BLaER1 (cell line): ENCODE measurements around the gene TRAF3.

Experiments
- H3K27ac ChIP-seq: shearing (Covaris generic); formaldehyde crosslinking; 2 replicates; pipeline ENCODE4 v1.8.1; 2022
- H3K27me3 ChIP-seq: shearing (Covaris generic); formaldehyde crosslinking; 2 replicates; pipeline ENCODE4 v1.8.1; 2022
- H3K36me3 ChIP-seq: shearing (Covaris generic); formaldehyde crosslinking; 2 replicates; pipeline ENCODE4 v1.8.1; 2022
- H3K4me1 ChIP-seq: shearing (Covaris generic); formaldehyde crosslinking; 2 replicates; pipeline ENCODE4 v1.8.1; 2022
- H3K4me2 ChIP-seq: shearing (Covaris generic); formaldehyde crosslinking; 2 replicates; pipeline ENCODE4 v1.8.1; 2022
- H3K4me3 ChIP-seq: shearing (Covaris generic); formaldehyde crosslinking; 2 replicates; pipeline ENCODE4 v1.8.1; 2022
- H3K9ac ChIP-seq: shearing (Covaris generic); formaldehyde crosslinking; 2 replicates; pipeline ENCODE4 v1.8.1; 2022
- H3K9me3 ChIP-seq: shearing (Covaris generic); formaldehyde crosslinking; 2 replicates; pipeline ENCODE4 v1.8.1; 2022
- H4K20me1 ChIP-seq: shearing (Covaris generic); formaldehyde crosslinking; 2 replicates; pipeline ENCODE4 v1.8.1; 2022
- Cebpa-rat ChIP-seq: shearing (Covaris generic); IDR thresholded peaks from 2 replicates; pipeline ENCODE4 v1.8.1; 2022

Gene TRAF3

DNA sequence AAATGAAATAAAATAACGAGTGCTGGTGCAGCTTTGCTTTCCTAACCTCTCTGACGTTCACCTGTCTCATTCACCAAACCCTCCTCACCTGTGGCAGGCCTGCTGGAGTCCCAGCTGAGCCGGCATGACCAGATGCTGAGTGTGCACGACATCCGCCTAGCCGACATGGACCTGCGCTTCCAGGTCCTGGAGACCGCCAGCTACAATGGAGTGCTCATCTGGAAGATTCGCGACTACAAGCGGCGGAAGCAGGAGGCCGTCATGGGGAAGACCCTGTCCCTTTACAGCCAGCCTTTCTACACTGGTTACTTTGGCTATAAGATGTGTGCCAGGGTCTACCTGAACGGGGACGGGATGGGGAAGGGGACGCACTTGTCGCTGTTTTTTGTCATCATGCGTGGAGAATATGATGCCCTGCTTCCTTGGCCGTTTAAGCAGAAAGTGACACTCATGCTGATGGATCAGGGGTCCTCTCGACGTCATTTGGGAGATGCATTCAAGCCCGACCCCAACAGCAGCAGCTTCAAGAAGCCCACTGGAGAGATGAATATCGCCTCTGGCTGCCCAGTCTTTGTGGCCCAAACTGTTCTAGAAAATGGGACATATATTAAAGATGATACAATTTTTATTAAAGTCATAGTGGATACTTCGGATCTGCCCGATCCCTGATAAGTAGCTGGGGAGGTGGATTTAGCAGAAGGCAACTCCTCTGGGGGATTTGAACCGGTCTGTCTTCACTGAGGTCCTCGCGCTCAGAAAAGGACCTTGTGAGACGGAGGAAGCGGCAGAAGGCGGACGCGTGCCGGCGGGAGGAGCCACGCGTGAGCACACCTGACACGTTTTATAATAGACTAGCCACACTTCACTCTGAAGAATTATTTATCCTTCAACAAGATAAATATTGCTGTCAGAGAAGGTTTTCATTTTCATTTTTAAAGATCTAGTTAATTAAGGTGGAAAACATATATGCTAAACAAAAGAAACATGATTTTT is 128.2 kb downstream of the TRAF3 start:
- no peaks in the 10 kb centered on the region; the same call in 1 of the 2 replicates for H3K9me3 ChIP-seq
- no peak for TF ChIP-seq Cebpa-rat
- no peak overlapping the region for H3K4me3 ChIP-seq
- H3K27me3 ChIP-seq: no peaks in the 10 kb centered on the region
- H3K36me3 ChIP-seq: peaks cover 53% of the 10 kb centered on the region
- peaks cover 46% of the 10 kb centered on the region for H4K20me1 ChIP-seq
- H3K4me1 ChIP-seq: peaks cover 62% of the 10 kb centered on the region
- no peak overlapping the region for H3K9ac ChIP-seq
- no peak overlapping the region for H3K4me2 ChIP-seq
- H3K27ac ChIP-seq: no peak overlapping the region

DNA sequence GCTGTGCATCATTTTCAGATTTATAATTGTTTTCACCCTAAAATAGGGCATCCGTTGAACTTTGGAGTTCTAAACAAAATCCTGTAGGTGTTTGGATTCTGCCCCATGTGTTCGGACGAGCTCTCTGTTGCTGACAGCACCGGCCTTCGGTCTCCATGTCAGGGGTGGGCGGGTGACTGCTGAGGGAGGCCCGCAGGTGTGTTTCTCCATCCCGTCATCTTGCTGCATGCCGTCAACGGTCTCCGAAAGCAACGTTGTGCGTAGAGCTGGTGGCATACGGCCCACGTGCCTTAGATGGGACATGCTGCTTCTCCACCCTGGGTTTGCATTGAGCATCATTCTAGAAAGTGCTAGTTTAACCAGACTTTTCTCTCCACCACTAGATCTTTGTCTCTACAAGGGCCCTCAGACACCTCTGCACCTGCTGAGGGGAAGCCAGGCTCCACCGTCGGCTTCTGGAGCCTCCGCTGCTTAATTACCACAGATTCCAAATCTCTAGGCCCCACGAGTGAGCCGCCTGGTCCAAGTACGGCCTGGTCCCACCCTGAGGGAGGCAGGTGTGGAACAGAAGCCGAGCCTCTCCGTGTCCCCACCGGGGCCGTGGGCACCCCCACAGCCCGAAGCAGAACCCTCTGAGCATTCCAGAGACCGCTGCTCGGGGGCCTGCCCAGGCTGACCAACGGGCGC is 129.5 kb downstream of the TRAF3 start:
- no peak overlapping the region for H3K4me3 ChIP-seq
- H3K36me3 ChIP-seq: peaks cover 48% of the 10 kb centered on the region
- H3K27ac ChIP-seq: no peak overlapping the region
- no peaks in the 10 kb centered on the region; the same call in 1 of the 2 replicates for H3K9me3 ChIP-seq
- H3K4me1 ChIP-seq: peaks cover 49% of the 10 kb centered on the region
- no peak for TF ChIP-seq Cebpa-rat
- H3K27me3 ChIP-seq: no peaks in the 10 kb centered on the region
- H3K9ac ChIP-seq: no peak overlapping the region
- H4K20me1 ChIP-seq: peaks cover 37% of the 10 kb centered on the region
- peak overlapping the region; percentile 86 for H3K4me2 ChIP-seq

DNA sequence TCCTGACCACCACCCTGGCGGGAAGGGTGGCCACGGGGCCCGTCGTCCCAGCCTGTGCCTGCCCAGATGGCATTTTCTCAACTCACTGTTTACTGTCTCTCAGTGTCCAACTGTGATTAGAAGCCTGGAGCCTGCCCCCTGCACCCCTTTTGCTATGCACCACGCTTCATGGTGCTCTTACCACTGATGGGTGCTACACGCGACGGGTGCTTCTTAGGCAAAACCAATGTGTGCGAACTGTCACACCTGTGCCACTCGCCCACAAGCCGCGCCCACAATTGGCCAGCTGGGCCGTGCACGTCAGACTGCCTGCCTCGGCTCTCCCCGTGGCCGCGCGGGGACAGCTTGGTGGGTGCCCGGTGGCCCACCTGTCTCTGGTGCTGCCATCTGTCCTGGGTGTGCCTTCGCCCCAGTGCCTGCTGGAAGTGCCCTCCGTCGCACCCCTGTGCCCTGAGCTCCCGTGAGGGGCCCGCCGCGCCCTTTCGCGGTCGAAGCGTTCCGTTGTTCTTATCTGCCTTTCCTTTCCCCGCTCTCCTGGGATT is 130.1 kb downstream of the TRAF3 start:
- TF ChIP-seq Cebpa-rat: no peak
- H3K9me3 ChIP-seq: no peaks in the 10 kb centered on the region; the same call in 1 of the 2 replicates
- peaks cover 31% of the 10 kb centered on the region for H4K20me1 ChIP-seq
- H3K4me1 ChIP-seq: peaks cover 43% of the 10 kb centered on the region
- no peaks in the 10 kb centered on the region for H3K27me3 ChIP-seq
- H3K4me3 ChIP-seq: 0 out of 2 replicates have a peak overlapping the region, but pooled peaks have one; percentile 2
- H3K4me2 ChIP-seq: peak overlapping the region; percentile 86
- H3K27ac ChIP-seq: no peak overlapping the region
- peaks cover 51% of the 10 kb centered on the region for H3K36me3 ChIP-seq
- peak overlapping the region; percentile 34; the same call in 1 of the 2 replicates for H3K9ac ChIP-seq

DNA sequence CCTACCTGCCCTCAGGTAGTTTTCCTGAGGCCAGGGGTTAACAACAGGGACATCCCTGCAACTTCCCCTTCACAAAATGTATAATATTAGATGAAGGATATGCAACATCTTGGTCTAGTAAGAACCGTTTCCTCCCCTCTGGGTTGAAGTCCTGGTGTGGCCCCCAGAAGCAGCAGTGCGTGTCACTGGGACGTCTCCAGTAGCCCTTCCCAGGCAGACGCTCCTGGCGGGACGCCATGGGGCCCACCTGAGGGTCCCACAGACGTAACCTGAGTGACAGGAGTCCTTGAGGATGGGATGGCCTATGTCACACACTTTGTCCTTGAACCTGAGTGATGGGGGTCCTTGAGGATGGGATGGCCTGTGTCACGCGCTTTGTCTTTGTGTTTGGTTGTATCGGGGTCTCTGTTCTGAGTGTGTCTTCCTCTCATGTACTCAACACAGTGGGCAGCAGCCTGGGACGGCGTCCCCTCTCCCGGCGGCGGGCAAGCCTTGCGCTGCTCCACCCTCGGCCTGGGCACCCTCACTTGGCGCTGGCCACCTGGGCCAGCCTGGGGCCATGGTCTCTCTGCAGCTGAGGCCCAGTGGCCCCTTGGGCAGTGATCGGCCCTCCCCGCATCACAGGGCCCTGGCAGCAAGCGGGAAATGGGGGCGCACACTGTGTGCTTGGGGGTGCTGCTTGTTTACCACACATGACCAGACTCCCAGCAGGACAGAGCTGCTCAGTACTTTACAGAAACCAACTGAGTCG is 130.9 kb downstream of the TRAF3 start:
- Histone ChIP-seq H3K27me3 (no peaks in the 10 kb centered on the region), H3K4me2 (peak overlapping the region; percentile 86), H3K27ac (peak overlapping the region; percentile 56; the same call in 1 of the 2 replicates), H3K9me3 (no peaks in the 10 kb centered on the region; the same call in 1 of the 2 replicates), H3K4me1 (peaks cover 38% of the 10 kb centered on the region), H3K4me3 (0 out of 2 replicates have a peak overlapping the region, but pooled peaks have one; percentile 2), H4K20me1 (peaks cover 28% of the 10 kb centered on the region), H3K36me3 (peaks cover 45% of the 10 kb centered on the region), H3K9ac (0 out of 2 replicates have a peak overlapping the region, but pooled peaks have one; percentile 34)
- TF ChIP-seq Cebpa-rat: no peak

DNA sequence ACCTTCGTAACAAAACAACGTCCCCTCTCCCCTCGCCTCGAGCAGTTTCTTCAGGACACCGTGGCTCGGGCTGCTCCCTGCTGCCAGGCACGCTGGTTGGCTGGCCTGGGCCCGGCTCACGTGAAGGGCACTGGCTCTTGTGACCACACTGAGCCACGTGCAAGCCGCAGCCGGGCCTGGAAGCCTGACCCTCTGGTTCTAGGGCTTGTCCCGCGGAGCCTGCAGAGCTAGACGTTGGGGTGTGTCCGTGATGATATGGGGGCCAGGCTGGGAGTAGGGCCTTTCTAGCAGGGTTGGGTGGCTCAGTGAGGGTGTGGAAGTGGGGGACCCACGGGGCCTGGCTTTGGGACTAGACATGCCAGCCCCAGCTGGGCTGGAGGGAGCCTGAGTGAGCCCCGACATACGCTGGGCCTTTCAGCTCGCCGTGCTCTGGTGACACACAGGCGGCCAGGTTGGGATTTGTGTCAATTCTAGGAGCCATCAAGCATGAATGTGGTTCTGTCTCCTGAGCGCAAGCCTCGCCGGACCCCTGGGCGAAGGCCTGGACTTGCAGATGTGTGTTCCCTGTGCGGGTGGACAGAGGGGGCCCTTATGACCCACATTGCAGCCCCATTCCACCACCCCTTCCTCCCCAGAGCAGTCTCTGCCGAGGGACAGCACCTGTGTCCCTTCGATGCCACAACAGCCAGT is 131.7 kb downstream of the TRAF3 start:
- TF ChIP-seq Cebpa-rat: no peak
- peaks cover 37% of the 10 kb centered on the region for H3K36me3 ChIP-seq
- no peak overlapping the region for H3K4me3 ChIP-seq
- H3K27ac ChIP-seq: peak overlapping the region; percentile 56
- no peaks in the 10 kb centered on the region; the same call in 1 of the 2 replicates for H3K9me3 ChIP-seq
- H4K20me1 ChIP-seq: peaks cover 28% of the 10 kb centered on the region
- H3K4me2 ChIP-seq: peak overlapping the region; percentile 86
- H3K9ac ChIP-seq: 0 out of 2 replicates have a peak overlapping the region, but pooled peaks have one; percentile 10
- H3K4me1 ChIP-seq: peaks cover 45% of the 10 kb centered on the region
- no peaks in the 10 kb centered on the region for H3K27me3 ChIP-seq

DNA sequence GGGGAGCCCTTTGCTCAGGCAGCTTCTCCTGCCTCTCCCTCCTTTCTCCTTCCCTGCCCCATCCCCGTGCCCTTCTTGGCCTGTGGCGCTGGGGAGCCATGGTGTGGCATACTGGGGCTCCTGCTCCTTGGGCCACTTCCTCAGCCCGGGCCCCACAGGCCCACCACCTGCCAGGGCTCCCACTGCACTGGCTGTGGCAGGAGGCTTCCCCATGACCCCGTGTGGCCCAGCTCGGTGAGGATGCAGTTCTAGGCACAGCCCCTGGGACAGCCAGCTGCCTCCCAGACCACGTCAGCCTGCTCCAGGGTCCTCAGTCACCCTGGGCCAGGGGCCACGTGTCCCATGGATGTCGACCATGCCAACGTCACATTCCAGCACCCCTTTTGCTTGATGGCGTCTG is 132.2 kb downstream of the TRAF3 start:
- peaks cover 51% of the 10 kb centered on the region for H3K4me1 ChIP-seq
- no peaks in the 10 kb centered on the region; the same call in 1 of the 2 replicates for H3K9me3 ChIP-seq
- 0 out of 2 replicates have a peak overlapping the region, but pooled peaks have one; percentile 10 for H3K9ac ChIP-seq
- no peak overlapping the region for H3K4me3 ChIP-seq
- H4K20me1 ChIP-seq: peaks cover 31% of the 10 kb centered on the region
- no peak for TF ChIP-seq Cebpa-rat
- H3K27ac ChIP-seq: peak overlapping the region; percentile 56
- peaks cover 31% of the 10 kb centered on the region for H3K36me3 ChIP-seq
- no peaks in the 10 kb centered on the region for H3K27me3 ChIP-seq
- peak overlapping the region; percentile 86 for H3K4me2 ChIP-seq

DNA sequence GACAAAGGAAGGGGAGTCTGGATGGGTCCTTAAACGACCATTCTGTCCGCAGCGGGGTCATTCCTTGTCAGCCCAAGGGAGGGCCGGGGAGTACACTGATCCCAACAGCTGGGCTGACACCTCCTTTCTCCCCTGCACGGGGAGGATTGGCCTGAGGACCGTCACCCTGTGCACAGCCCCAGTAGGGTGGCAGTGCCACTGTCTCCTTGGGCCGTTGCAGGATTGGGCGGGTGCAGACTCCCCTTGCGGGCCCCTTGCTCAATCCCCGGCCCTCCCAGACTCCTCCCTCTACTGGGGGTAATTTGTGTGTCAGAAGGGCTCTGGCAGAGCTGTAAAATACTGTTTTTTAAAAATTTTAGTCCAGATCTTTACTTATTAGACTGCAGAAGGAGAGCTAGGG is 132.7 kb downstream of the TRAF3 start:
- Histone ChIP-seq H3K36me3 (peaks cover 28% of the 10 kb centered on the region), H3K9me3 (no peaks in the 10 kb centered on the region; the same call in 1 of the 2 replicates)

DNA sequence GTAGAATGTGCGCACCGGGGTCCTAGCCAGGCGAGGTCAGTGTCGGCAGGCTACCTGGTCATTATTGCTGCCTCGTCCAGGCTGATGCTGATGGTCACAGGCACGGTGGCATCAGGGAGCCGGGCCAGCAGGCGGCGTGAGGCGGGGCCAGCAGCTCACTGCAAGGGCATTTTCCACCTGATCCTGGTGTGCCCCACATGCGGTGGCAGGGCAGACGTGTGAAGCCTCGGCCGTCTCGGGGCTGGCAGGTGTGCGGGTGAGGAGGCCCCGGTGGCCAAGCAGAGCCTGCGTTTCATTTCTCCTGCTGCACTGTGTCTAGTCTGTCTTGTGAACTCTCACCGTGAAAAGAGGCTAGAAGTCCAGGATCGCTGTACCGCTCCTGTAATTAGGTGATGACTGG is 133.2 kb downstream of the TRAF3 start:
- Histone ChIP-seq H3K36me3 (peaks cover 23% of the 10 kb centered on the region), H3K4me1 (peaks cover 59% of the 10 kb centered on the region), H4K20me1 (peaks cover 35% of the 10 kb centered on the region), H3K27ac (no peak overlapping the region), H3K9ac (no peak overlapping the region), H3K9me3 (no peaks in the 10 kb centered on the region; the same call in 1 of the 2 replicates), H3K4me3 (no peak overlapping the region), H3K4me2 (no peak overlapping the region), H3K27me3 (no peaks in the 10 kb centered on the region)
- no peak for TF ChIP-seq Cebpa-rat

More for the DNA sequence above, 132.7 kb downstream of the TRAF3 start:
- no peak overlapping the region for H3K9ac ChIP-seq
- H3K4me3 ChIP-seq: no peak overlapping the region
- no peak overlapping the region; the same call in 1 of the 2 replicates for H3K4me2 ChIP-seq
- TF ChIP-seq Cebpa-rat: no peak
- H3K4me1 ChIP-seq: peaks cover 55% of the 10 kb centered on the region
- H3K27ac ChIP-seq: no peak overlapping the region
- peaks cover 35% of the 10 kb centered on the region for H4K20me1 ChIP-seq
- H3K27me3 ChIP-seq: no peaks in the 10 kb centered on the region
